ENCODE measurements around the gene ATG13. TPM values are rescaled to one million over a fixed set of nuclear protein-coding genes. Genes with fewer than 3 reads are reported as not detected.
A peak's percentile ranks its signal among the peaks of the same experiment; 100 is the strongest.

Gene ATG13
- total RNA-seq (2022) (53.2 and 57.1 TPM in 2 replicates), Bru-seq, nascent RNA (percentile 78 among the genes with signal in this experiment), BruChase-seq, experiment 1, labeled RNA remaining after a 6-hour chase (percentile 68 among the genes with signal in this experiment), BruChase-seq, experiment 2, labeled RNA remaining after a 2-hour chase (percentile 64 among the genes with signal in this experiment)
- long read RNA-seq, full-length matches to known transcripts, result 20 of 54 reads
- long read RNA-seq, partial matches to known transcripts, result 4 of 54 reads
- long read RNA-seq, other reads (novel, unspliced or antisense), result 30 of 54 reads

- peak; percentile 93 for DNase-seq
- intact Hi-C loops (cut with micrococcal nuclease; ENCODE audit: unreplicated experiment), result loop anchor here (1.0 kb wide), 1 partner anchor 75 kb away; no protein-coding TSS in a partner anchor
- CTCF ChIA-PET, result interaction anchor here (0.7 to 4.1 kb wide), 4 partner anchors 63 to 225 kb away, joined by 4 to 33 read pairs (median 6); no protein-coding TSS in a partner anchor
- H3K27ac Mint-ChIP-seq (ENCODE audit: unreplicated experiment), result peak within 1 kb of the TSS; percentile 98
- peaks cover 15% of the 10 kb centered on the region for H3K4me1 Mint-ChIP-seq (ENCODE audit: low read depth, unreplicated experiment)
- peaks cover 38% of the 10 kb centered on the region for H3K36me3 Mint-ChIP-seq (ENCODE audit: insufficient read depth, unreplicated experiment)
- TSS peak; percentile 74 for BruUV-seq (replicated peaks)
- no peaks in the 10 kb centered on the region for H3K27me3 Mint-ChIP-seq (ENCODE audit: unreplicated experiment)
- TF ChIP-seq CTCF (IDR thresholded peaks at IDR 0.05; ENCODE audit: unreplicated experiment), result peak; percentile 79
- peak within 1 kb of the TSS; percentile 88 for H3K4me3 Mint-ChIP-seq (ENCODE audit: low read depth, unreplicated experiment)
- H3K9me3 Mint-ChIP-seq (ENCODE audit: low read depth, unreplicated experiment), result no peaks in the 10 kb centered on the region
Measured at GRCh38 chr11:46617134-46617971, at the start of gene ATG13, which contains the start of gene HARBI1. ATG13 (plus strand) TSS chr11:46617553; CDS start chr11:46644292, 26,739 bp downstream. HARBI1 (minus strand) TSS chr11:46617227; CDS start chr11:46616237, 990 bp downstream.

GRCh38 chr11:46570790-46571398 is 46.5 kb upstream of the ATG13 start:
- CTCF ChIA-PET, result interaction anchor here (0.7 to 0.8 kb wide), 2 partner anchors 11 to 12 kb away, joined by 4 to 5 read pairs; no protein-coding TSS in a partner anchor
- no TSS peak for BruUV-seq (replicated peaks)
- no peak for DNase-seq
- no peaks in the 10 kb centered on the region for H3K9me3 Mint-ChIP-seq (ENCODE audit: low read depth, unreplicated experiment)
- H3K4me3 Mint-ChIP-seq (ENCODE audit: low read depth, unreplicated experiment), result no peak overlapping the region
- intact Hi-C loops (cut with micrococcal nuclease; ENCODE audit: unreplicated experiment), result no loop called here
- no peak for TF ChIP-seq CTCF (IDR thresholded peaks at IDR 0.05; ENCODE audit: unreplicated experiment)
- H3K27ac Mint-ChIP-seq (ENCODE audit: unreplicated experiment), result no peak overlapping the region
- H3K27me3 Mint-ChIP-seq (ENCODE audit: unreplicated experiment), result no peaks in the 10 kb centered on the region
- no peaks in the 10 kb centered on the region for H3K36me3 Mint-ChIP-seq (ENCODE audit: insufficient read depth, unreplicated experiment)
- H3K4me1 Mint-ChIP-seq (ENCODE audit: low read depth, unreplicated experiment), result no peaks in the 10 kb centered on the region

GRCh38 chr11:46574656-46575055 is 42.7 kb upstream of the ATG13 start:
- no peak for TF ChIP-seq CTCF (IDR thresholded peaks at IDR 0.05; ENCODE audit: unreplicated experiment)
- Mint-ChIP-seq H3K36me3 (ENCODE audit: insufficient read depth, unreplicated experiment) (no peaks in the 10 kb centered on the region), H3K4me3 (ENCODE audit: low read depth, unreplicated experiment) (no peak overlapping the region), H3K9me3 (ENCODE audit: low read depth, unreplicated experiment) (no peaks in the 10 kb centered on the region), H3K27ac (ENCODE audit: unreplicated experiment) (no peak overlapping the region), H3K4me1 (ENCODE audit: low read depth, unreplicated experiment) (peaks cover 11% of the 10 kb centered on the region), H3K27me3 (ENCODE audit: unreplicated experiment) (no peaks in the 10 kb centered on the region)
- CTCF ChIA-PET, result interaction anchor here (0.6 kb wide), 1 partner anchor 33 kb away, joined by 3 read pairs; no protein-coding TSS in a partner anchor
- no TSS peak for BruUV-seq (replicated peaks)
- intact Hi-C loops (cut with micrococcal nuclease; ENCODE audit: unreplicated experiment), result no loop called here
- DNase-seq, result no peak

- Mint-ChIP-seq H3K4me3 (ENCODE audit: low read depth, unreplicated experiment) (no peak overlapping the region), H3K9me3 (ENCODE audit: low read depth, unreplicated experiment) (no peaks in the 10 kb centered on the region), H3K4me1 (ENCODE audit: low read depth, unreplicated experiment) (peaks cover 28% of the 10 kb centered on the region), H3K27me3 (ENCODE audit: unreplicated experiment) (no peaks in the 10 kb centered on the region), H3K27ac (ENCODE audit: unreplicated experiment) (no peak overlapping the region), H3K36me3 (ENCODE audit: insufficient read depth, unreplicated experiment) (no peaks in the 10 kb centered on the region)
- CTCF ChIA-PET, result no interaction called here
- no peak for DNase-seq
- no TSS peak for BruUV-seq (replicated peaks)
- intact Hi-C loops (cut with micrococcal nuclease; ENCODE audit: unreplicated experiment), result no loop called here
- no peak for TF ChIP-seq CTCF (IDR thresholded peaks at IDR 0.05; ENCODE audit: unreplicated experiment)
Measured at GRCh38 chr11:46577058-46577457, 40.3 kb upstream of the ATG13 start.

Data from Calu3 (cell line).